Stimulated activated CD4-positive, alpha-beta T cell treated with anti-CD3 and anti-CD28 coated beads, Interleukin-12 subunit alpha, Interleukin-12 subunit beta, amount 100 ng/mL, for 48 hours (primary cell): ENCODE data around the gene ZFAND4.
"Not testable (repeated sequence)": the region's sequence is repeated elsewhere in the genome, so short reads cannot be mapped to it uniquely, and the experiment has no call there.

Source experiments
- DNase-seq, 3 donors: peaks; one replicate each; pipeline ENCODE4 v3.0.0-alpha.2; 2020; ENCODE audit warnings: low read depth in 2 of 3, low spot score in 1 of 3

The ZFAND4 gene

GRCh38 chr10:45672181-45673073 lies at the start of gene ZFAND4:
Gene ZFAND4 (minus strand): TSS chr10:45672772. CDS start chr10:45663725, 9,047 bp downstream.
- DNase-seq = peak; percentile 85 to 95 (median 90)

- DNase-seq = not testable (repeated sequence)
Observed at GRCh38 chr10:45721503-45721902, 48.9 kb upstream of the ZFAND4 start.

- not testable (repeated sequence) for DNase-seq
Observed at GRCh38 chr10:45717642-45718041, 45.1 kb upstream of the ZFAND4 start.

GRCh38 chr10:45717053-45717452 lies 44.5 kb upstream of the ZFAND4 start:
- DNase-seq = not testable (repeated sequence)

GRCh38 chr10:45711223-45711622 lies 38.7 kb upstream of the ZFAND4 start:
- not testable (repeated sequence) for DNase-seq

- DNase-seq = not testable (repeated sequence)
Observed at GRCh38 chr10:45710200-45710796, 37.7 kb upstream of the ZFAND4 start.

GRCh38 chr10:45678467-45678866 lies 5.9 kb upstream of the ZFAND4 start:
- not testable (repeated sequence) for DNase-seq

- no peak for DNase-seq
Observed at GRCh38 chr10:45675388-45675787, 2.8 kb upstream of the ZFAND4 start.

- DNase-seq = no peak
Observed at GRCh38 chr10:45673074-45673648, 589 bp upstream of the ZFAND4 start.

- DNase-seq = not testable (repeated sequence)
Observed at GRCh38 chr10:45671300-45671699, 1.3 kb downstream of the ZFAND4 start.

GRCh38 chr10:45669897-45670296 lies 2.7 kb downstream of the ZFAND4 start:
- not testable (repeated sequence) for DNase-seq

GRCh38 chr10:45660876-45661411 lies 11.6 kb downstream of the ZFAND4 start:
- no peak for DNase-seq

- DNase-seq = no peak
Observed at GRCh38 chr10:45657033-45657926, 15.3 kb downstream of the ZFAND4 start.

GRCh38 chr10:45655219-45655618 lies 17.4 kb downstream of the ZFAND4 start:
- DNase-seq = no peak

GRCh38 chr10:45654753-45655141 lies 17.8 kb downstream of the ZFAND4 start:
- not testable (repeated sequence) for DNase-seq

- DNase-seq = no peak
Observed at GRCh38 chr10:45653454-45653853, 19.1 kb downstream of the ZFAND4 start.

GRCh38 chr10:45652511-45652910 lies 20.1 kb downstream of the ZFAND4 start:
- DNase-seq = no peak

GRCh38 chr10:45649296-45649695 lies 23.3 kb downstream of the ZFAND4 start:
- no peak for DNase-seq

GRCh38 chr10:45647118-45647517 lies 25.5 kb downstream of the ZFAND4 start:
- DNase-seq = no peak

GRCh38 chr10:45646384-45647050 lies 26.1 kb downstream of the ZFAND4 start:
- no peak for DNase-seq
